ENCODE results near the gene RABEP1. TPM values are rescaled to one million over a fixed set of nuclear protein-coding genes. Genes with fewer than 3 reads are reported as not detected.

RABEP1 gene
- polyA plus RNA-seq, 3 donors, result 12.7 to 19.1 (median 13.7) TPM

DNA sequence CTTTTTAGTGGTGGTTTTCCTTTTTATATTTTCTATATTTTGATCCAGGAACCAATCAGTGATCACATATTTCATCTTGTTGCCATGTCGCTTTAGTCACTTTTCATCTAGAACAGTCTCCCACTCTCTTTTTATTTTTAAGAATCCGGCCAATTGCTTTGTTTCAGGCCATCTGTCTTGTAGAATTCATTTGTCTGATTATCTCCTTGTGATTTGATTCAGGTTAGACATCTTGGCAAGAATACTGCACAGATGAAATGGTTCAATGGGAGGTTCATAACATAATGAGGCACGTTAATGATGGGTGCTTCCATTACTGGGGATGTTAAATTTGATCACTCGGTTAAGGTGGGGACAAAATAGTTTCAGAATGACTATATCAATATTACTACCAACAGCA lies 88.3 kb downstream of the RABEP1 start:
- H3K9me3 Mint-ChIP-seq, result no peaks in the 10 kb centered on the region
- no peaks in the 10 kb centered on the region for H3K79me2 ChIP-seq (ENCODE audit: insufficient read depth, low read length)
- H3K4me2 ChIP-seq (replicated peaks; ENCODE audit: extremely low read depth, low read length, poor library complexity, severe bottlenecking), result no peak overlapping the region
- no peaks in the 10 kb centered on the region for H3K4me1 ChIP-seq (ENCODE audit: control insufficient read depth in 1 of 2, insufficient read depth in 2 of 2, low read length in 2 of 2)
- H3K36me3 Mint-ChIP-seq, result peaks cover 64 to 92% of the 10 kb centered on the region in 2 donors
- no CpG with 5 or more reads among the region's 4 CpGs for WGBS (ENCODE audit: insufficient coverage)
- H3K9ac ChIP-seq (ENCODE audit: insufficient read depth, low read length, poor library complexity, severe bottlenecking), result no peak overlapping the region
- H3K36me3 ChIP-seq (replicated peaks in 1 of 2; ENCODE audit: control insufficient read depth in 1 of 2, insufficient read depth in 2 of 2, low read length in 2 of 2), result peaks cover 77 to 96% of the 10 kb centered on the region in 2 donors
- H3K27me3 Mint-ChIP-seq (ENCODE audit: low read depth in 3 of 3), result no peaks in the 10 kb centered on the region
- intact Hi-C loops (cut with micrococcal nuclease), result no loop called here
- H4K20me1 ChIP-seq (ENCODE audit: insufficient read depth, low read length), result no peaks in the 10 kb centered on the region
- DNase-seq, result no peak
- TF ChIP-seq, protein P1, sequence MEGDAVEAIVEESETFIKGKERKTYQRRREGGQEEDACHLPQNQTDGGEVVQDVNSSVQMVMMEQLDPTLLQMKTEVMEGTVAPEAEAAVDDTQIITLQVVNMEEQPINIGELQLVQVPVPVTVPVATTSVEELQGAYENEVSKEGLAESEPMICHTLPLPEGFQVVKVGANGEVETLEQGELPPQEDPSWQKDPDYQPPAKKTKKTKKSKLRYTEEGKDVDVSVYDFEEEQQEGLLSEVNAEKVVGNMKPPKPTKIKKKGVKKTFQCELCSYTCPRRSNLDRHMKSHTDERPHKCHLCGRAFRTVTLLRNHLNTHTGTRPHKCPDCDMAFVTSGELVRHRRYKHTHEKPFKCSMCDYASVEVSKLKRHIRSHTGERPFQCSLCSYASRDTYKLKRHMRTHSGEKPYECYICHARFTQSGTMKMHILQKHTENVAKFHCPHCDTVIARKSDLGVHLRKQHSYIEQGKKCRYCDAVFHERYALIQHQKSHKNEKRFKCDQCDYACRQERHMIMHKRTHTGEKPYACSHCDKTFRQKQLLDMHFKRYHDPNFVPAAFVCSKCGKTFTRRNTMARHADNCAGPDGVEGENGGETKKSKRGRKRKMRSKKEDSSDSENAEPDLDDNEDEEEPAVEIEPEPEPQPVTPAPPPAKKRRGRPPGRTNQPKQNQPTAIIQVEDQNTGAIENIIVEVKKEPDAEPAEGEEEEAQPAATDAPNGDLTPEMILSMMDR (IDR thresholded peaks at IDR 0.05), result no peak
- H3K27ac ChIP-seq (ENCODE audit: low read depth in 1 of 2, low read length in 2 of 2), result no peak overlapping the region
- no peak overlapping the region for H2AFZ ChIP-seq (ENCODE audit: insufficient read depth, low read depth, low read length, poor library complexity, severe bottlenecking)
- H3K27me3 ChIP-seq (ENCODE audit: control insufficient read depth in 2 of 2, insufficient read depth in 2 of 2, low read length in 2 of 2), result no peaks in the 10 kb centered on the region
- no peak overlapping the region for H3K4me3 ChIP-seq (replicated peaks in 1 of 3; ENCODE audit: low read depth in 2 of 3, low read length in 3 of 3)
- H3K4me3 Mint-ChIP-seq, result no peak overlapping the region
- no peaks in the 10 kb centered on the region for H3K4me1 Mint-ChIP-seq
- H3K27ac Mint-ChIP-seq, result no peak overlapping the region
- no peaks in the 10 kb centered on the region for H3K9me3 ChIP-seq (replicated peaks in 1 of 2; ENCODE audit: control insufficient read depth in 1 of 2, insufficient read depth in 1 of 2, low read length in 2 of 2)

GRCh38 chr17:5373112-5373511 lies 91.0 kb downstream of the RABEP1 start:
- Histone ChIP-seq H2AFZ (ENCODE audit: insufficient read depth, low read depth, low read length, poor library complexity, severe bottlenecking) (no peak overlapping the region), H3K9ac (ENCODE audit: insufficient read depth, low read length, poor library complexity, severe bottlenecking) (no peak overlapping the region), H3K79me2 (ENCODE audit: insufficient read depth, low read length) (no peaks in the 10 kb centered on the region), H3K9me3 (replicated peaks in 1 of 2; ENCODE audit: control insufficient read depth in 1 of 2, insufficient read depth in 1 of 2, low read length in 2 of 2) (no peaks in the 10 kb centered on the region), H4K20me1 (ENCODE audit: insufficient read depth, low read length) (no peaks in the 10 kb centered on the region), H3K36me3 (replicated peaks in 1 of 2; ENCODE audit: control insufficient read depth in 1 of 2, insufficient read depth in 2 of 2, low read length in 2 of 2) (peaks cover 81 to 96% of the 10 kb centered on the region in 2 donors), H3K27ac (ENCODE audit: low read depth in 1 of 2, low read length in 2 of 2) (no peak overlapping the region), H3K4me1 (ENCODE audit: control insufficient read depth in 1 of 2, insufficient read depth in 2 of 2, low read length in 2 of 2) (no peaks in the 10 kb centered on the region), H3K4me2 (replicated peaks; ENCODE audit: extremely low read depth, low read length, poor library complexity, severe bottlenecking) (no peak overlapping the region), H3K27me3 (ENCODE audit: control insufficient read depth in 2 of 2, insufficient read depth in 2 of 2, low read length in 2 of 2) (no peaks in the 10 kb centered on the region), H3K4me3 (replicated peaks in 1 of 3; ENCODE audit: low read depth in 2 of 3, low read length in 3 of 3) (no peak overlapping the region)
- no peak for DNase-seq
- no peaks in the 10 kb centered on the region for H3K27me3 Mint-ChIP-seq (ENCODE audit: low read depth in 3 of 3)
- H3K9me3 Mint-ChIP-seq, result no peaks in the 10 kb centered on the region
- 100% methylated on average over 1 of the region's 6 CpGs for WGBS (ENCODE audit: insufficient coverage)
- TF ChIP-seq, protein P1 (IDR thresholded peaks at IDR 0.05), result no peak
- intact Hi-C loops (cut with micrococcal nuclease), result no loop called here
- H3K36me3 Mint-ChIP-seq, result peaks cover 70 to 87% of the 10 kb centered on the region in 2 donors
- H3K4me3 Mint-ChIP-seq, result no peak overlapping the region
- H3K4me1 Mint-ChIP-seq, result no peaks in the 10 kb centered on the region
- H3K27ac Mint-ChIP-seq, result peak overlapping the region in 1 of 7 donors; percentile 67
